WTC11 (cell line): ENCODE results near the gene ABHD4. TPM values are rescaled to one million over a fixed set of nuclear protein-coding genes. Genes with fewer than 3 reads are reported as not detected.

Experiments
- CBFB ChIP-seq: sonication (generic); formaldehyde crosslinking; IDR thresholded peaks from 2 replicates; pipeline ENCODE4 v1.8.1; 2022; ENCODE audit warnings: mild to moderate bottlenecking, low read depth, missing genetic modification reagents
- KAT7 ChIP-seq: sonication (generic); formaldehyde crosslinking; IDR thresholded peaks from 2 replicates; pipeline ENCODE4 v1.8.1; 2023; ENCODE audit warnings: missing genetic modification reagents, mild to moderate bottlenecking, borderline replicate concordance
- SOX15 ChIP-seq: fragments of 250-450 bp; sonication (Bioruptor Pico); IDR thresholded peaks from 2 replicates; pipeline ENCODE4 v1.9.0; 2021; ENCODE audit warnings: mild to moderate bottlenecking
- TP53 ChIP-seq: sonication (generic); formaldehyde crosslinking; IDR thresholded peaks from 2 replicates; pipeline ENCODE4 v1.8.1; 2023; ENCODE audit warnings: mild to moderate bottlenecking, missing genetic modification reagents
- total RNA-seq: library from RNA; stranded (reverse); gene quantifications from 3 replicates; pipeline ENCODE4 v1.2.3, GENCODE V29; 2021
- TF ChIP-seq, protein P1 (sequence below): sonication (generic); formaldehyde crosslinking; IDR thresholded peaks from 2 replicates; pipeline ENCODE4 v1.8.0; 2022; ENCODE audit warnings: missing genetic modification reagents
- TF ChIP-seq, protein P2 (sequence below): sonication (generic); formaldehyde crosslinking; IDR thresholded peaks from 2 replicates; pipeline ENCODE4 v1.8.0; 2023; ENCODE audit warnings: missing genetic modification reagents
- TF ChIP-seq, protein P3 (sequence below): fragments of 250-450 bp; sonication (Bioruptor Pico); IDR thresholded peaks from 2 replicates; pipeline ENCODE4 v2.1.2; 2022; ENCODE audit warnings: mild to moderate bottlenecking, moderate library complexity
- TF ChIP-seq, protein P4 (sequence below): sonication (generic); formaldehyde crosslinking; IDR thresholded peaks from 2 replicates; pipeline ENCODE4 v1.8.1; 2023; ENCODE audit warnings: mild to moderate bottlenecking, missing genetic modification reagents
- TF ChIP-seq, protein P5 (sequence below): sonication (generic); formaldehyde crosslinking; IDR thresholded peaks from 2 replicates; pipeline ENCODE4 v1.8.0; 2022; ENCODE audit warnings: mild to moderate bottlenecking, missing genetic modification reagents
- TF ChIP-seq, protein P6 (sequence below): sonication (generic); formaldehyde crosslinking; IDR thresholded peaks from 2 replicates; pipeline ENCODE4 v1.8.0; 2022; ENCODE audit warnings: mild to moderate bottlenecking, missing genetic modification reagents
- TF ChIP-seq, protein P7 (sequence below): sonication (generic); formaldehyde crosslinking; IDR thresholded peaks from 2 replicates; pipeline ENCODE4 v1.8.0; 2023; ENCODE audit warnings: missing genetic modification reagents, mild to moderate bottlenecking, borderline replicate concordance
- TF ChIP-seq, protein P8 (sequence below): sonication (generic); formaldehyde crosslinking; IDR thresholded peaks from 2 replicates; pipeline ENCODE4 v1.8.1; 2023; ENCODE audit warnings: mild to moderate bottlenecking, missing genetic modification reagents
- TF ChIP-seq, protein P9 (sequence below): fragments of 250-450 bp; sonication (Bioruptor Pico); IDR thresholded peaks from 2 replicates; pipeline ENCODE4 v1.9.0; 2021; ENCODE audit warnings: moderate library complexity, mild to moderate bottlenecking, inconsistent platforms, borderline replicate concordance
- TF ChIP-seq, protein P10 (sequence below): fragments of 250-450 bp; sonication (Bioruptor Pico); IDR thresholded peaks from 2 replicates; pipeline ENCODE4 v1.9.0; 2021; ENCODE audit warnings: mild to moderate bottlenecking
- TF ChIP-seq, protein P11 (sequence below): sonication (generic); formaldehyde crosslinking; IDR thresholded peaks from 2 replicates; pipeline ENCODE4 v1.8.1; 2023; ENCODE audit warnings: mild to moderate bottlenecking, missing genetic modification reagents, moderate library complexity

The ABHD4 gene
- total RNA-seq, 1 experiment from 2014 or later, result 33.9 TPM

DNA sequence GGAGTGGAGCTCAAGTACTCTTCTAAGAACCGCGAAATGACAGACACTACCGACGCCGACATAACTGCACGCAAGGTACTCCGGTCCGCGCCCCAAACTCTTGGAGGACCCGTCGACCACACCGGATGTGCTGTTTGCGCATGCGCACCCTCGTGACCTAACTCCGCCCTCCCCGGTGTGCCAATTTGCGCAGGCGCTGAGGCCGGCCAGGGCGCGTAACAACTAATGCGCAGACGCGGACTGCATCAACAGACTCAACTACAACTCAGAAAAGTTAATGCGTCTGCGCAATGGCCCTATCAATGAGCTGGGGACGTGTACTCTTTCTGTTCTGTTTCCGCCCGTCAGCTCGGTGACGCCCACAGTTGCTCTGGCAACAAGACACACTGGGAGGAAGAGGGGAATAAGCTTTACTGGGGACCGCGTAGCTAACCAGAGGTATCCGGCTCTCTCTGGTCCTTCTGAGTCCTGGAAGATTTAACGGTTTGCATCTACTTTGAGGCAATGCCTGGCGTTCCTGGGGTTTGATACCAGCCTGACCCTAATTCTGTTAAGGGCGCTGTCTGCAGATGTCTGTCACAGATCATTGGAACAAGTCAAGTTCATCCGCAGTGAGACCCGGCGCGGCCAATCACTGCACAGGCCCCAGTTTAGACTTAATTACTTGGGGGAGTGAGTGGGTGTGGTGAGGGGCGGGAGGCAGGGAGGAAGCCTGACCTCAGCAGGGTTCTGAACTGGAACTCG, 8.8 kb upstream of the ABHD4 start, which contains the start of gene DAD1 (continued):
- TF ChIP-seq, protein P1, sequence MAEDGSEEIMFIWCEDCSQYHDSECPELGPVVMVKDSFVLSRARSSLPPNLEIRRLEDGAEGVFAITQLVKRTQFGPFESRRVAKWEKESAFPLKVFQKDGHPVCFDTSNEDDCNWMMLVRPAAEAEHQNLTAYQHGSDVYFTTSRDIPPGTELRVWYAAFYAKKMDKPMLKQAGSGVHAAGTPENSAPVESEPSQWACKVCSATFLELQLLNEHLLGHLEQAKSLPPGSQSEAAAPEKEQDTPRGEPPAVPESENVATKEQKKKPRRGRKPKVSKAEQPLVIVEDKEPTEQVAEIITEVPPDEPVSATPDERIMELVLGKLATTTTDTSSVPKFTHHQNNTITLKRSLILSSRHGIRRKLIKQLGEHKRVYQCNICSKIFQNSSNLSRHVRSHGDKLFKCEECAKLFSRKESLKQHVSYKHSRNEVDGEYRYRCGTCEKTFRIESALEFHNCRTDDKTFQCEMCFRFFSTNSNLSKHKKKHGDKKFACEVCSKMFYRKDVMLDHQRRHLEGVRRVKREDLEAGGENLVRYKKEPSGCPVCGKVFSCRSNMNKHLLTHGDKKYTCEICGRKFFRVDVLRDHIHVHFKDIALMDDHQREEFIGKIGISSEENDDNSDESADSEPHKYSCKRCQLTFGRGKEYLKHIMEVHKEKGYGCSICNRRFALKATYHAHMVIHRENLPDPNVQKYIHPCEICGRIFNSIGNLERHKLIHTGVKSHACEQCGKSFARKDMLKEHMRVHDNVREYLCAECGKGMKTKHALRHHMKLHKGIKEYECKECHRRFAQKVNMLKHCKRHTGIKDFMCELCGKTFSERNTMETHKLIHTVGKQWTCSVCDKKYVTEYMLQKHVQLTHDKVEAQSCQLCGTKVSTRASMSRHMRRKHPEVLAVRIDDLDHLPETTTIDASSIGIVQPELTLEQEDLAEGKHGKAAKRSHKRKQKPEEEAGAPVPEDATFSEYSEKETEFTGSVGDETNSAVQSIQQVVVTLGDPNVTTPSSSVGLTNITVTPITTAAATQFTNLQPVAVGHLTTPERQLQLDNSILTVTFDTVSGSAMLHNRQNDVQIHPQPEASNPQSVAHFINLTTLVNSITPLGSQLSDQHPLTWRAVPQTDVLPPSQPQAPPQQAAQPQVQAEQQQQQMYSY, result no peak
- TF ChIP-seq, protein P2, sequence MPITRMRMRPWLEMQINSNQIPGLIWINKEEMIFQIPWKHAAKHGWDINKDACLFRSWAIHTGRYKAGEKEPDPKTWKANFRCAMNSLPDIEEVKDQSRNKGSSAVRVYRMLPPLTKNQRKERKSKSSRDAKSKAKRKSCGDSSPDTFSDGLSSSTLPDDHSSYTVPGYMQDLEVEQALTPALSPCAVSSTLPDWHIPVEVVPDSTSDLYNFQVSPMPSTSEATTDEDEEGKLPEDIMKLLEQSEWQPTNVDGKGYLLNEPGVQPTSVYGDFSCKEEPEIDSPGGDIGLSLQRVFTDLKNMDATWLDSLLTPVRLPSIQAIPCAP (CRISPR knock-in tag), result no peak
- TF ChIP-seq, protein P3, sequence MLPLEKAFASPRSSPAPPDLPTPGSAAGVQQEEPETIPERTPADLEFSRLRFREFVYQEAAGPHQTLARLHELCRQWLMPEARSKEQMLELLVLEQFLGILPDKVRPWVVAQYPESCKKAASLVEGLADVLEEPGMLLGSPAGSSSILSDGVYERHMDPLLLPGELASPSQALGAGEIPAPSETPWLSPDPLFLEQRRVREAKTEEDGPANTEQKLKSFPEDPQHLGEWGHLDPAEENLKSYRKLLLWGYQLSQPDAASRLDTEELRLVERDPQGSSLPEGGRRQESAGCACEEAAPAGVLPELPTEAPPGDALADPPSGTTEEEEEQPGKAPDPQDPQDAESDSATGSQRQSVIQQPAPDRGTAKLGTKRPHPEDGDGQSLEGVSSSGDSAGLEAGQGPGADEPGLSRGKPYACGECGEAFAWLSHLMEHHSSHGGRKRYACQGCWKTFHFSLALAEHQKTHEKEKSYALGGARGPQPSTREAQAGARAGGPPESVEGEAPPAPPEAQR (CRISPR knock-in tag), result no peak
- TF ChIP-seq CBFB (CRISPR knock-in tag), result no peak
- TF ChIP-seq, protein P4, sequence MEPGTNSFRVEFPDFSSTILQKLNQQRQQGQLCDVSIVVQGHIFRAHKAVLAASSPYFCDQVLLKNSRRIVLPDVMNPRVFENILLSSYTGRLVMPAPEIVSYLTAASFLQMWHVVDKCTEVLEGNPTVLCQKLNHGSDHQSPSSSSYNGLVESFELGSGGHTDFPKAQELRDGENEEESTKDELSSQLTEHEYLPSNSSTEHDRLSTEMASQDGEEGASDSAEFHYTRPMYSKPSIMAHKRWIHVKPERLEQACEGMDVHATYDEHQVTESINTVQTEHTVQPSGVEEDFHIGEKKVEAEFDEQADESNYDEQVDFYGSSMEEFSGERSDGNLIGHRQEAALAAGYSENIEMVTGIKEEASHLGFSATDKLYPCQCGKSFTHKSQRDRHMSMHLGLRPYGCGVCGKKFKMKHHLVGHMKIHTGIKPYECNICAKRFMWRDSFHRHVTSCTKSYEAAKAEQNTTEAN (CRISPR knock-in tag), result no peak
- TF ChIP-seq, protein P5, sequence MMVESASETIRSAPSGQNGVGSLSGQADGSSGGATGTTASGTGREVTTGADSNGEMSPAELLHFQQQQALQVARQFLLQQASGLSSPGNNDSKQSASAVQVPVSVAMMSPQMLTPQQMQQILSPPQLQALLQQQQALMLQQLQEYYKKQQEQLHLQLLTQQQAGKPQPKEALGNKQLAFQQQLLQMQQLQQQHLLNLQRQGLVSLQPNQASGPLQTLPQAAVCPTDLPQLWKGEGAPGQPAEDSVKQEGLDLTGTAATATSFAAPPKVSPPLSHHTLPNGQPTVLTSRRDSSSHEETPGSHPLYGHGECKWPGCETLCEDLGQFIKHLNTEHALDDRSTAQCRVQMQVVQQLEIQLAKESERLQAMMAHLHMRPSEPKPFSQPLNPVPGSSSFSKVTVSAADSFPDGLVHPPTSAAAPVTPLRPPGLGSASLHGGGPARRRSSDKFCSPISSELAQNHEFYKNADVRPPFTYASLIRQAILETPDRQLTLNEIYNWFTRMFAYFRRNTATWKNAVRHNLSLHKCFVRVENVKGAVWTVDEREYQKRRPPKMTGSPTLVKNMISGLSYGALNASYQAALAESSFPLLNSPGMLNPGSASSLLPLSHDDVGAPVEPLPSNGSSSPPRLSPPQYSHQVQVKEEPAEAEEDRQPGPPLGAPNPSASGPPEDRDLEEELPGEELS (CRISPR knock-in tag), result no peak
- TF ChIP-seq, protein P6, sequence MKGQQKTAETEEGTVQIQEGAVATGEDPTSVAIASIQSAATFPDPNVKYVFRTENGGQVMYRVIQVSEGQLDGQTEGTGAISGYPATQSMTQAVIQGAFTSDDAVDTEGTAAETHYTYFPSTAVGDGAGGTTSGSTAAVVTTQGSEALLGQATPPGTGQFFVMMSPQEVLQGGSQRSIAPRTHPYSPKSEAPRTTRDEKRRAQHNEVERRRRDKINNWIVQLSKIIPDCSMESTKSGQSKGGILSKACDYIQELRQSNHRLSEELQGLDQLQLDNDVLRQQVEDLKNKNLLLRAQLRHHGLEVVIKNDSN, result peak; percentile 76
- TF ChIP-seq, protein P7, sequence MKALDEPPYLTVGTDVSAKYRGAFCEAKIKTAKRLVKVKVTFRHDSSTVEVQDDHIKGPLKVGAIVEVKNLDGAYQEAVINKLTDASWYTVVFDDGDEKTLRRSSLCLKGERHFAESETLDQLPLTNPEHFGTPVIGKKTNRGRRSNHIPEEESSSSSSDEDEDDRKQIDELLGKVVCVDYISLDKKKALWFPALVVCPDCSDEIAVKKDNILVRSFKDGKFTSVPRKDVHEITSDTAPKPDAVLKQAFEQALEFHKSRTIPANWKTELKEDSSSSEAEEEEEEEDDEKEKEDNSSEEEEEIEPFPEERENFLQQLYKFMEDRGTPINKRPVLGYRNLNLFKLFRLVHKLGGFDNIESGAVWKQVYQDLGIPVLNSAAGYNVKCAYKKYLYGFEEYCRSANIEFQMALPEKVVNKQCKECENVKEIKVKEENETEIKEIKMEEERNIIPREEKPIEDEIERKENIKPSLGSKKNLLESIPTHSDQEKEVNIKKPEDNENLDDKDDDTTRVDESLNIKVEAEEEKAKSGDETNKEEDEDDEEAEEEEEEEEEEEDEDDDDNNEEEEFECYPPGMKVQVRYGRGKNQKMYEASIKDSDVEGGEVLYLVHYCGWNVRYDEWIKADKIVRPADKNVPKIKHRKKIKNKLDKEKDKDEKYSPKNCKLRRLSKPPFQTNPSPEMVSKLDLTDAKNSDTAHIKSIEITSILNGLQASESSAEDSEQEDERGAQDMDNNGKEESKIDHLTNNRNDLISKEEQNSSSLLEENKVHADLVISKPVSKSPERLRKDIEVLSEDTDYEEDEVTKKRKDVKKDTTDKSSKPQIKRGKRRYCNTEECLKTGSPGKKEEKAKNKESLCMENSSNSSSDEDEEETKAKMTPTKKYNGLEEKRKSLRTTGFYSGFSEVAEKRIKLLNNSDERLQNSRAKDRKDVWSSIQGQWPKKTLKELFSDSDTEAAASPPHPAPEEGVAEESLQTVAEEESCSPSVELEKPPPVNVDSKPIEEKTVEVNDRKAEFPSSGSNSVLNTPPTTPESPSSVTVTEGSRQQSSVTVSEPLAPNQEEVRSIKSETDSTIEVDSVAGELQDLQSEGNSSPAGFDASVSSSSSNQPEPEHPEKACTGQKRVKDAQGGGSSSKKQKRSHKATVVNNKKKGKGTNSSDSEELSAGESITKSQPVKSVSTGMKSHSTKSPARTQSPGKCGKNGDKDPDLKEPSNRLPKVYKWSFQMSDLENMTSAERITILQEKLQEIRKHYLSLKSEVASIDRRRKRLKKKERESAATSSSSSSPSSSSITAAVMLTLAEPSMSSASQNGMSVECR (CRISPR knock-in tag), result peak; percentile 14; the same call in 1 of the 2 replicates
- TF ChIP-seq, protein P8, sequence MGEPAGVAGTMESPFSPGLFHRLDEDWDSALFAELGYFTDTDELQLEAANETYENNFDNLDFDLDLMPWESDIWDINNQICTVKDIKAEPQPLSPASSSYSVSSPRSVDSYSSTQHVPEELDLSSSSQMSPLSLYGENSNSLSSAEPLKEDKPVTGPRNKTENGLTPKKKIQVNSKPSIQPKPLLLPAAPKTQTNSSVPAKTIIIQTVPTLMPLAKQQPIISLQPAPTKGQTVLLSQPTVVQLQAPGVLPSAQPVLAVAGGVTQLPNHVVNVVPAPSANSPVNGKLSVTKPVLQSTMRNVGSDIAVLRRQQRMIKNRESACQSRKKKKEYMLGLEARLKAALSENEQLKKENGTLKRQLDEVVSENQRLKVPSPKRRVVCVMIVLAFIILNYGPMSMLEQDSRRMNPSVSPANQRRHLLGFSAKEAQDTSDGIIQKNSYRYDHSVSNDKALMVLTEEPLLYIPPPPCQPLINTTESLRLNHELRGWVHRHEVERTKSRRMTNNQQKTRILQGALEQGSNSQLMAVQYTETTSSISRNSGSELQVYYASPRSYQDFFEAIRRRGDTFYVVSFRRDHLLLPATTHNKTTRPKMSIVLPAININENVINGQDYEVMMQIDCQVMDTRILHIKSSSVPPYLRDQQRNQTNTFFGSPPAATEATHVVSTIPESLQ, result no peak
- no peak for TF ChIP-seq TP53 (CRISPR knock-in tag)
- TF ChIP-seq, protein P9, sequence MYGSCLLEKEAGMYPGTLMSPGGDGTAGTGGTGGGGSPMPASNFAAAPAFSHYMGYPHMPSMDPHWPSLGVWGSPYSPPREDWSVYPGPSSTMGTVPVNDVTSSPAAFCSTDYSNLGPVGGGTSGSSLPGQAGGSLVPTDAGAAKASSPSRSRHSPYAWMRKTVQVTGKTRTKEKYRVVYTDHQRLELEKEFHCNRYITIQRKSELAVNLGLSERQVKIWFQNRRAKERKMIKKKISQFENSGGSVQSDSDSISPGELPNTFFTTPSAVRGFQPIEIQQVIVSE, result no peak
- no peak for TF ChIP-seq KAT7 (CRISPR knock-in tag)
- TF ChIP-seq, protein P10, sequence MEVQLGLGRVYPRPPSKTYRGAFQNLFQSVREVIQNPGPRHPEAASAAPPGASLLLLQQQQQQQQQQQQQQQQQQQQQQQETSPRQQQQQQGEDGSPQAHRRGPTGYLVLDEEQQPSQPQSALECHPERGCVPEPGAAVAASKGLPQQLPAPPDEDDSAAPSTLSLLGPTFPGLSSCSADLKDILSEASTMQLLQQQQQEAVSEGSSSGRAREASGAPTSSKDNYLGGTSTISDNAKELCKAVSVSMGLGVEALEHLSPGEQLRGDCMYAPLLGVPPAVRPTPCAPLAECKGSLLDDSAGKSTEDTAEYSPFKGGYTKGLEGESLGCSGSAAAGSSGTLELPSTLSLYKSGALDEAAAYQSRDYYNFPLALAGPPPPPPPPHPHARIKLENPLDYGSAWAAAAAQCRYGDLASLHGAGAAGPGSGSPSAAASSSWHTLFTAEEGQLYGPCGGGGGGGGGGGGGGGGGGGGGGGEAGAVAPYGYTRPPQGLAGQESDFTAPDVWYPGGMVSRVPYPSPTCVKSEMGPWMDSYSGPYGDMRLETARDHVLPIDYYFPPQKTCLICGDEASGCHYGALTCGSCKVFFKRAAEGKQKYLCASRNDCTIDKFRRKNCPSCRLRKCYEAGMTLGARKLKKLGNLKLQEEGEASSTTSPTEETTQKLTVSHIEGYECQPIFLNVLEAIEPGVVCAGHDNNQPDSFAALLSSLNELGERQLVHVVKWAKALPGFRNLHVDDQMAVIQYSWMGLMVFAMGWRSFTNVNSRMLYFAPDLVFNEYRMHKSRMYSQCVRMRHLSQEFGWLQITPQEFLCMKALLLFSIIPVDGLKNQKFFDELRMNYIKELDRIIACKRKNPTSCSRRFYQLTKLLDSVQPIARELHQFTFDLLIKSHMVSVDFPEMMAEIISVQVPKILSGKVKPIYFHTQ (CRISPR knock-in tag), result no peak
- TF ChIP-seq, protein P11, sequence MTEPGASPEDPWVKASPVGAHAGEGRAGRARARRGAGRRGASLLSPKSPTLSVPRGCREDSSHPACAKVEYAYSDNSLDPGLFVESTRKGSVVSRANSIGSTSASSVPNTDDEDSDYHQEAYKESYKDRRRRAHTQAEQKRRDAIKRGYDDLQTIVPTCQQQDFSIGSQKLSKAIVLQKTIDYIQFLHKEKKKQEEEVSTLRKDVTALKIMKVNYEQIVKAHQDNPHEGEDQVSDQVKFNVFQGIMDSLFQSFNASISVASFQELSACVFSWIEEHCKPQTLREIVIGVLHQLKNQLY, result no peak
- TF ChIP-seq SOX15 (CRISPR knock-in tag), result no peak
